ENCODE measurements around the gene DNAJC18.

DNA sequence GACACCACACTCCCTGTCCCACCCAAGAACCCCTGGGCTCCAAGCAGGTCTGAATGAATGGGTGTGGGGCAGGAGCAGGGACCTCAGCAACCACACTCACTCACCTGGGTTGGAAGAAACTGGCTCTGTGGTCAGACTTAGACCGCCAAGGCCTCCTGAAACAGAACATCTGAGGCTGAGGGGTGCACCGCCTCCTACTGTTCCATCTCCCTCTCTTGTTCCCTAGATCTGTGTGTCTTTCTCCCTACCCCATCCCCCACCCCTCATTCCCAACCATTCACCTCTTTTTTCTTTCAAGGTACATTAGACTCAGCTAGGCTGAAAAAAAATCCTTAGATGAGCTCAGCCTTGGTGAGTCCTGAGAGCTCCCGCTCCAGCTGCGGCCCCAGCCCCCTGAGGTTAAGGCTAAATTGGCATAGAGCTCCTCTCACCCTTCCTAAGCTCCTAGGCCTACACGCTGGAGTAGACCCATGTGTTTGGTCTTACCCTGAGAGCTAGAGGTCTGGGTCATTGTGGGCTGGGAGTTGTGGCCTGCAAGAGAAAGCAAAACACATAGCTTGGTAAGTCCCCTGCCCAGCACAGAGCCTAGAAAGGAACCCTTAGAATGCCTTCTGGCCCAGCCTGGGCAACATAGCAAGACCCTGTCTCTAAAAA lies 18.5 kb upstream of the DNAJC18 start:
- TF ChIP-seq, protein P1, sequence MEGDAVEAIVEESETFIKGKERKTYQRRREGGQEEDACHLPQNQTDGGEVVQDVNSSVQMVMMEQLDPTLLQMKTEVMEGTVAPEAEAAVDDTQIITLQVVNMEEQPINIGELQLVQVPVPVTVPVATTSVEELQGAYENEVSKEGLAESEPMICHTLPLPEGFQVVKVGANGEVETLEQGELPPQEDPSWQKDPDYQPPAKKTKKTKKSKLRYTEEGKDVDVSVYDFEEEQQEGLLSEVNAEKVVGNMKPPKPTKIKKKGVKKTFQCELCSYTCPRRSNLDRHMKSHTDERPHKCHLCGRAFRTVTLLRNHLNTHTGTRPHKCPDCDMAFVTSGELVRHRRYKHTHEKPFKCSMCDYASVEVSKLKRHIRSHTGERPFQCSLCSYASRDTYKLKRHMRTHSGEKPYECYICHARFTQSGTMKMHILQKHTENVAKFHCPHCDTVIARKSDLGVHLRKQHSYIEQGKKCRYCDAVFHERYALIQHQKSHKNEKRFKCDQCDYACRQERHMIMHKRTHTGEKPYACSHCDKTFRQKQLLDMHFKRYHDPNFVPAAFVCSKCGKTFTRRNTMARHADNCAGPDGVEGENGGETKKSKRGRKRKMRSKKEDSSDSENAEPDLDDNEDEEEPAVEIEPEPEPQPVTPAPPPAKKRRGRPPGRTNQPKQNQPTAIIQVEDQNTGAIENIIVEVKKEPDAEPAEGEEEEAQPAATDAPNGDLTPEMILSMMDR (conservative IDR thresholded peaks at IDR 0.05; ENCODE audit: low read depth, low read length), result no peak
- TF ChIP-seq EZH2 (IDR thresholded peaks at IDR 0.05; ENCODE audit: borderline replicate concordance, low read depth, low read length, poor library complexity, severe bottlenecking), result no peak

Measured in A673 (cell line).